GM19035 (cell line): ENCODE results near the gene RPL10A.
A peak's percentile ranks its signal among the peaks of the same experiment; 100 is the strongest.
"Not testable (repeated sequence)": the region's sequence is repeated elsewhere in the genome, so short reads cannot be mapped to it uniquely, and the experiment has no call there.

Experiments used
- ATAC-seq: cut with Tn5 transposase; IDR thresholded peaks from one replicate; pipeline ENCODE4 v1.9.1; 2021; ENCODE audit not compliant: unreplicated experiment

The RPL10A gene

GRCh38 chr6:35468181-35468979 is at the start of gene RPL10A:
Gene RPL10A, plus strand, starts transcription at chr6:35468401. Its CDS starts 34 bp downstream, at chr6:35468435.
- peak; percentile 71 for ATAC-seq

GRCh38 chr6:35419417-35419816 is 48.8 kb upstream of the RPL10A start:
- no peak for ATAC-seq

- no peak for ATAC-seq
Measured at GRCh38 chr6:35419961-35420360, 48.2 kb upstream of the RPL10A start.

GRCh38 chr6:35425284-35425683 is 42.9 kb upstream of the RPL10A start:
- no peak for ATAC-seq

- no peak for ATAC-seq
Measured at GRCh38 chr6:35426074-35426473, 42.1 kb upstream of the RPL10A start.

GRCh38 chr6:35427435-35427834 is 40.8 kb upstream of the RPL10A start:
- ATAC-seq = no peak

- no peak for ATAC-seq
Measured at GRCh38 chr6:35427851-35428321, 40.3 kb upstream of the RPL10A start.

GRCh38 chr6:35428421-35429149 is 39.6 kb upstream of the RPL10A start:
- no peak for ATAC-seq

- ATAC-seq = no peak
Measured at GRCh38 chr6:35429463-35429862, 38.7 kb upstream of the RPL10A start.

- no peak for ATAC-seq
Measured at GRCh38 chr6:35432291-35432690, 35.9 kb upstream of the RPL10A start.

GRCh38 chr6:35432702-35433101 is 35.5 kb upstream of the RPL10A start:
- ATAC-seq = not testable (repeated sequence)

- no peak for ATAC-seq
Measured at GRCh38 chr6:35435074-35435837, 32.9 kb upstream of the RPL10A start.

- ATAC-seq = no peak
Measured at GRCh38 chr6:35436071-35436857, 31.9 kb upstream of the RPL10A start.

- not testable (repeated sequence) for ATAC-seq
Measured at GRCh38 chr6:35438378-35439065, 29.7 kb upstream of the RPL10A start.

GRCh38 chr6:35439308-35439707 is 28.9 kb upstream of the RPL10A start:
- no peak for ATAC-seq

GRCh38 chr6:35441205-35441604 is 27.0 kb upstream of the RPL10A start:
- ATAC-seq = no peak

GRCh38 chr6:35441642-35442041 is 26.6 kb upstream of the RPL10A start:
- ATAC-seq = no peak

- ATAC-seq = no peak
Measured at GRCh38 chr6:35442693-35443092, 25.5 kb upstream of the RPL10A start.

GRCh38 chr6:35443341-35444030 is 24.7 kb upstream of the RPL10A start:
- ATAC-seq = no peak
